Esophagus squamous epithelium (tissue), 4 donors: Measurements from ENCODE around the gene NCAPH2.

Experiments
- CTCF ChIP-seq, 6 experiments: fragments of 450-650 bp in 4 of 6; fragments of 200-600 bp in 2 of 6; sonication (generic) in 2 of 6; IDR thresholded peaks; one replicate each; pipeline ENCODE4 v1.5.1; 2016 to 2019; ENCODE audit warnings: antibody characterized with exemption in 6 of 6, mild to moderate bottlenecking in 4 of 6, moderate library complexity in 4 of 6
- POLR2A ChIP-seq, 4 donors: fragments of 450-650 bp; IDR thresholded peaks; one replicate each; pipeline ENCODE4 v1.6.1; 2017; ENCODE audit warnings: antibody characterized with exemption in 4 of 4, mild to moderate bottlenecking in 4 of 4, moderate library complexity in 3 of 4

- TF ChIP-seq CTCF (IDR thresholded peaks at IDR 0.05) (no peak), POLR2A (IDR thresholded peaks at IDR 0.05) (no peak)
Measured at GRCh38 chr22:50519151-50519550, 11.1 kb downstream of the NCAPH2 start.
